Adrenal gland (tissue), 12 donors: ENCODE measurements around the gene KIF26B. TPM values are rescaled to one million over a fixed set of nuclear protein-coding genes. Genes with fewer than 3 reads are reported as not detected.

Source experiments
- DNase-seq, 7 donors: peaks; one replicate each; pipeline ENCODE4 v3.0.0-alpha.2; 2019 to 2020
- H3K27ac ChIP-seq, 5 donors: fragments of 200-600 bp; sonication (generic) in 4 of 5; 1 replicate in 3 of 5; 2 replicates in 2 of 5; pipeline versions ENCODE4 v1.5.1 to v1.8.0; 2016 to 2020; ENCODE audit warnings: mild to moderate bottlenecking in 1 of 5
- H3K27me3 ChIP-seq: fragments of 200-600 bp; 2 replicates; pipeline ENCODE4 v1.8.0; 2021
- H3K36me3 ChIP-seq, 2 donors: fragments of 200-600 bp; replicated peaks in 1 of 2; 1 replicate in 1 of 2; 2 replicates in 1 of 2; pipeline versions ENCODE4 v1.5.1 to v1.8.0; 2018 to 2022
- H3K4me1 ChIP-seq, 2 donors: fragments of 200-600 bp; replicated peaks in 1 of 2; 1 replicate in 1 of 2; 2 replicates in 1 of 2; pipeline versions ENCODE4 v1.5.1 to v1.8.0; 2018 to 2021
- H3K4me3 ChIP-seq, 4 donors: fragments of 200-600 bp; sonication (generic) in 3 of 4; one replicate each; pipeline ENCODE4 v1.5.1; 2016 to 2018
- H3K9me3 ChIP-seq, 3 donors: fragments of 200-600 bp; sonication (generic) in 1 of 3; replicated peaks in 1 of 3; 1 replicate in 2 of 3; 2 replicates in 1 of 3; pipeline versions ENCODE4 v1.5.1 to v1.8.0; 2016 to 2021
- CTCF ChIP-seq, 6 experiments: fragments of 450-650 bp in 4 of 6; fragments of 200-600 bp in 2 of 6; sonication (generic) in 1 of 6; IDR thresholded peaks; 1 replicate in 5 of 6; 2 replicates in 1 of 6; pipeline versions ENCODE4 v1.5.1 to v1.8.0; 2016 to 2021; ENCODE audit warnings: antibody characterized with exemption in 6 of 6, mild to moderate bottlenecking in 2 of 6, moderate library complexity in 1 of 6
- POLR2A ChIP-seq, 2 donors: fragments of 450-650 bp; IDR thresholded peaks; one replicate each; pipeline ENCODE4 v1.6.1; 2017; ENCODE audit warnings: antibody characterized with exemption in 2 of 2, mild to moderate bottlenecking in 2 of 2, moderate library complexity in 1 of 2
- WGBS, 4 donors: extraction: QIAGEN DNeasy Blood & Tissue Kit in 2 of 4; methylation state at CpG; one replicate each; pipeline versions ENCODE4 v1.1.5 to v1.1.7; 2013 to 2017; 5-methylcytosine and 5-hydroxymethylcytosine counted together
- intact Hi-C, 2 donors: fragments of 100-400 bp; cut with DNase I; formaldehyde crosslinking; loops; one replicate each; pipeline versions ENCODE4 v1.14.1 to v1.15.0; 2022 to 2023
- polyA plus RNA-seq, 3 donors: library from polyadenylated mRNA; stranded (reverse); fragments of 200-250 nt in 2 of 3; fragments of 350-450 nt in 1 of 3; fragmentation: Illumina TruSeq in 1 of 3; extraction: RNeasy Lipid Tissue Mini Kit (QIAGEN cat#74804) in 1 of 3; gene quantifications; one replicate each; pipeline ENCODE4 v1.2.3, GENCODE V29; 2013 to 2014
- total RNA-seq, 9 donors: library from RNA; depleted of rRNA in 4 of 9; stranded (reverse); fragments of >200 nt in 4 of 9; fragments of 120-200 nt in 1 of 9; fragmentation: NEBNext Ultra II Directional in 1 of 9; extraction: Animal tissue kit (Norgen Biotek cat#: 25700) in 1 of 9; gene quantifications; one replicate each; pipeline versions ENCODE4 v1.1.0 to v1.2.4, GENCODE V29; 2013 to 2023
- donor health status: healthy with polysubstance abuse.
- donor health status: Bipolar disorder and iron deficiency.
- donor health status: DM: yes; HTN: yes; CAD: no.
- donor health status: DM: no; HTN: no; CAD: no.
- donor health status: DM: no; HTN: no; CAD: no.
- donor health status: DM: yes; HTN: yes; CAD: no.

Gene KIF26B
- total and polyA plus RNA-seq, 12 donors: 0.20 to 4.6 (median 2.6) TPM

DNA sequence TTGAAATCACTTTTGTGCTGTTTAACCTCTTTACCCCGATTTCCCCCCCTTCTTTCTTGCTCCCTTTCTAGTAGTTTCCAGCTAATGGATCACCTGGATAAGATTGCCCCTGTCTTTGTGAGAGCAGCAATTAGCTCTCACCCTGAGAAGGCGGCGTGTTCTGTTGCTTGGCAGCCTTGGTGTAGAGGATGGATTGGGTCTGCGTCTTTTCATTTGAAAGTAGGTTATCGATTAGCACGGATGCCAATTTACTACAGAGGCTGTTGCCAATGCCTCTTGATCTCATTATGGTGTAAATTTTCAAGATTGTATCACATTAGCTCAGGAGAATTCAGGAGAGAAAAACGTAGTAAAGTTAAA lies 26.4 kb downstream of the KIF26B start:
- Histone ChIP-seq H3K9me3 (no peaks in the 10 kb centered on the region), H3K36me3 (no peaks in the 10 kb centered on the region), H3K27me3 (no peaks in the 10 kb centered on the region), H3K4me1 (no peaks in the 10 kb centered on the region), H3K27ac (no peak overlapping the region), H3K4me3 (no peak overlapping the region)
- intact Hi-C loops: no loop called here
- DNase-seq: no peak
- WGBS, 4 donors: 72 to 84% (median 77%) methylated on average over 7 of the region's 7 CpGs
- TF ChIP-seq POLR2A (IDR thresholded peaks at IDR 0.05): no peak
- TF ChIP-seq CTCF (IDR thresholded peaks at IDR 0.05): no peak

DNA sequence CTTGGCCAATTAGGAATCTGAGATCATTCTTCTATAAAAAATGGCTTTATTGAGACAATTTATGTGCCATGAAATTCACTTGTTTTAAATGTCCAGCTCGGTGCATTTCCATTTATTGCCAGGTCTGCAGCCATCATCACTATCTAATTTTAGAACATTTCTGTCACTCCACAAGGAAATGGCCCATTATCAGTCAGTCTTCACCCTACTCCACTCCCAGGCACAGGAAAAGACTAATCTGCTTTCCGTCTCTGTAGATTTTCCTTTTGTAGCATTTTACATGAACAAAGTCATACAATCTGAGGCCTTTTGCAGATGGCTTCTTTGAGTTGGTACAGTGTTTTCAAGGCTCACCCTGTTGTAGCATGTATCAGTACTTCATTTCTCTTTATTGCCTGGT lies 27.2 kb downstream of the KIF26B start:
- no peaks in the 10 kb centered on the region for H3K4me1 ChIP-seq
- TF ChIP-seq POLR2A (IDR thresholded peaks at IDR 0.05) (no peak), CTCF (IDR thresholded peaks at IDR 0.05) (no peak)
- no peak overlapping the region for H3K27ac ChIP-seq
- no peaks in the 10 kb centered on the region for H3K27me3 ChIP-seq
- intact Hi-C loops: no loop called here
- no peaks in the 10 kb centered on the region for H3K36me3 ChIP-seq
- H3K4me3 ChIP-seq: no peak overlapping the region
- no peaks in the 10 kb centered on the region for H3K9me3 ChIP-seq
- 82 to 90% (median 87%) methylated on average over 2 of the region's 2 CpGs for WGBS, 4 donors
- DNase-seq: no peak

DNA sequence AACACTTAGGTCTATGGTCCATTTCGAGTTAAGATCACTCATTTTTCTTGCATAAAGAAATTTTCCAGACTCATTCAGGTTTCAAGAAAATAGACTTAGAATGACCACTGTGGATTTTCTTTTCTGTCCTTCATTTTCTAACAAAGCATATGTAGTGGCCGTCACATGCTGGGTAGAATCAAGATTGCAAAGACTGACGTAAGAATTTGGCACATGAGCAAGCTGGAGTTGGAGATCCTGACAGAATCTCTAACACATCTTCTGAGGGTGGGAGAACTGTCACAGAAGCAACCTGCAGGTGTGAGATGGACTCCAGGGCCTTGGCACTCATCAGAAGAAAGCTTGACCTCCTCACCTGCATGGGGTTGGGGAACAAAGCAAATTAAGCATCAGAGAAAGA lies 28.6 kb downstream of the KIF26B start:
- Histone ChIP-seq H3K27ac (no peak overlapping the region), H3K4me1 (no peaks in the 10 kb centered on the region), H3K36me3 (no peaks in the 10 kb centered on the region), H3K4me3 (no peak overlapping the region), H3K27me3 (no peaks in the 10 kb centered on the region), H3K9me3 (no peaks in the 10 kb centered on the region)
- DNase-seq: no peak
- 71 to 86% (median 75%) methylated on average over 3 of the region's 3 CpGs for WGBS, 4 donors
- TF ChIP-seq POLR2A (IDR thresholded peaks at IDR 0.05) (no peak), CTCF (IDR thresholded peaks at IDR 0.05) (no peak)
- intact Hi-C loops: no loop called here

DNA sequence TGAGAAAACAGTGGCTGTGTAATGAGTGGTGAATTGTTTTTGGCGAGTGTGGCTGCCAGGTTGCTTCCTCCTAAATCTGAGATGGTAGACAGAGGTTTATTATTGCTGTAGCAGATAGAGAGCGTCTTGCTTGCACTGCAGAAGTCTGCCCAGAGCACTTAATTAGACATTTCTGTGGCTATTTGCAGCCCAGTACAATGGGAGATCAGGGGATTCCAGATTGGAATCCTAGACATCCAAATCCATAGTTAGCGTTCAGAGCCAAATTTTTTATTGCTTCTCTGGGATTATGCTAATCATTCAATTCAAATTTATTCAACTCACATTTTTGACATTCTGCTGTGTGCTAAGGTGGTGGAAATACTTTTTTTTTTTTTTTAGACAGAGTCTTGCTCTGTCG lies 30.0 kb downstream of the KIF26B start:
- H3K27ac ChIP-seq: no peak overlapping the region
- no peaks in the 10 kb centered on the region for H3K27me3 ChIP-seq
- intact Hi-C loops: no loop called here
- DNase-seq: no peak
- H3K4me1 ChIP-seq: no peaks in the 10 kb centered on the region
- no peak overlapping the region for H3K4me3 ChIP-seq
- 78 to 86% (median 85%) methylated on average over 4 of the region's 4 CpGs for WGBS, 4 donors
- H3K36me3 ChIP-seq: no peaks in the 10 kb centered on the region
- TF ChIP-seq CTCF (IDR thresholded peaks at IDR 0.05): no peak
- TF ChIP-seq POLR2A (IDR thresholded peaks at IDR 0.05): no peak
- no peaks in the 10 kb centered on the region for H3K9me3 ChIP-seq
